HepG2 (cell line): ENCODE data around the gene SLC10A1. TPM values are rescaled to one million over a fixed set of nuclear protein-coding genes. Genes with fewer than 3 reads are reported as not detected.

Experiments used
- HINFP ChIP-seq: sonication (generic); formaldehyde crosslinking; IDR thresholded peaks from 2 replicates; pipeline ENCODE4 v1.4.0; 2020; ENCODE audit warnings: low read depth, mild to moderate bottlenecking, missing genetic modification reagents
- HNF1A ChIP-seq, 2 experiments: sonication (generic) in 1 of 2; formaldehyde crosslinking in 1 of 2; IDR thresholded peaks; 2 replicates each; pipeline versions ENCODE4 v1.4.0 to v1.6.1; 2016 to 2020; ENCODE audit warnings: borderline replicate concordance in 1 of 2, low read depth in 1 of 2, mild to moderate bottlenecking in 1 of 2, missing genetic modification reagents in 1 of 2
- JUN ChIP-seq: sonication (generic); formaldehyde crosslinking; IDR thresholded peaks from 2 replicates; pipeline ENCODE4 v1.4.0; 2020; ENCODE audit warnings: mild to moderate bottlenecking, missing genetic modification reagents
- MTF1 ChIP-seq: sonication (generic); formaldehyde crosslinking; IDR thresholded peaks from 2 replicates; pipeline ENCODE4 v1.5.0; 2020; ENCODE audit warnings: missing genetic modification reagents
- SRSF9 ChIP-seq: fragments of 200-400 bp; formaldehyde crosslinking; IDR thresholded peaks from 2 replicates; pipeline ENCODE4 v1.6.1; 2018; ENCODE audit warnings: borderline replicate concordance, mild to moderate bottlenecking, low read depth, low read length; ENCODE audit not compliant: insufficient read depth, poor library complexity, severe bottlenecking
- ZHX2 ChIP-seq, 2 experiments: sonication (generic) in 1 of 2; formaldehyde crosslinking in 1 of 2; IDR thresholded peaks; 2 replicates each; pipeline versions ENCODE4 v1.6.1 to v1.9.0; 2014 to 2022; ENCODE audit warnings: antibody characterized with exemption in 1 of 2, borderline replicate concordance in 1 of 2, inconsistent platforms in 1 of 2, low read depth in 1 of 2, missing genetic modification reagents in 1 of 2
- ZNF20 ChIP-seq: sonication (generic); formaldehyde crosslinking; IDR thresholded peaks from 2 replicates; pipeline ENCODE4 v1.4.0; 2020; ENCODE audit warnings: mild to moderate bottlenecking, moderate library complexity, missing genetic modification reagents
- ZNF274 ChIP-seq: sonication (generic); formaldehyde crosslinking; IDR thresholded peaks from 2 replicates; pipeline ENCODE4 v1.5.1; 2020; ENCODE audit warnings: mild to moderate bottlenecking, missing genetic modification reagents
- ZNF639 ChIP-seq: conservative IDR thresholded peaks from 2 replicates; pipeline ENCODE4 v1.6.1; 2018; ENCODE audit warnings: missing genetic modification reagents
- ZNF644 ChIP-seq: IDR thresholded peaks from 2 replicates; pipeline ENCODE4 v1.6.1; 2016; ENCODE audit warnings: low read depth
- ZNF678 ChIP-seq: sonication (generic); formaldehyde crosslinking; IDR thresholded peaks from 2 replicates; pipeline ENCODE4 v1.4.0; 2020; ENCODE audit warnings: mild to moderate bottlenecking, missing genetic modification reagents
- ZNF724P ChIP-seq: sonication (generic); formaldehyde crosslinking; IDR thresholded peaks from 2 replicates; pipeline ENCODE4 v1.8.0; 2022; ENCODE audit warnings: missing genetic modification reagents, borderline replicate concordance
- ZNF782 ChIP-seq: sonication (generic); formaldehyde crosslinking; IDR thresholded peaks from 2 replicates; pipeline ENCODE4 v1.4.0; 2020; ENCODE audit warnings: missing genetic modification reagents, mild to moderate bottlenecking, borderline replicate concordance
- polyA plus RNA-seq, 8 experiments: library from polyadenylated mRNA; depleted of rRNA in 3 of 8; stranded (reverse) in 7 of 8; unstranded in 1 of 8; fragments of >200 nt; fragmentation: Illumina TruSeq in 4 of 8; extraction: Trizol in 4 of 8; gene quantifications; 2 replicates each; pipeline versions ENCODE4 v1.2.1 to v1.2.3, GENCODE V29; 2011 to 2016; ENCODE audit warnings: low read depth in 4 of 8, missing spikeins in 1 of 8, mixed read lengths in 1 of 8; ENCODE audit not compliant: insufficient read depth in 1 of 8
- total RNA-seq, 5 experiments: library from RNA; depleted of rRNA; stranded (reverse); fragments of >200 nt; fragmentation: Illumina TruSeq; extraction: Trizol; gene quantifications; 2 replicates each; pipeline ENCODE4 v1.2.3, GENCODE V29; 2016; ENCODE audit warnings: low read depth in 1 of 5

SLC10A1 gene
- total and polyA plus RNA-seq, 2 of the 13 experiments (the other 11 are each of a cell fraction or from before 2014, with no cell fraction given): 0.17 TPM; not detected in 1

GRCh38 chr14:69772082-69773017 lies 24.7 kb downstream of the SLC10A1 start (continued):
- TF ChIP-seq HNF1A (IDR thresholded peaks at IDR 0.05; ENCODE audit: low read depth) (no peak), HNF1A (CRISPR knock-in tag; IDR thresholded peaks at IDR 0.05; ENCODE audit: borderline replicate concordance) (no peak), ZNF782 (no peak), ZNF639 (CRISPR knock-in tag) (no peak), ZNF644 (no peak), SRSF9 (no peak), JUN (CRISPR knock-in tag) (0 out of 2 replicates have a peak, but pooled peaks have one; percentile 27), ZNF274 (no peak), MTF1 (CRISPR knock-in tag) (no peak), HINFP (no peak), ZHX2 (IDR thresholded peaks at IDR 0.05; ENCODE audit: low read depth) (no peak), ZHX2 (CRISPR knock-in tag; IDR thresholded peaks at IDR 0.05; ENCODE audit: borderline replicate concordance) (no peak), ZNF678 (CRISPR knock-in tag) (no peak), ZNF20 (no peak), ZNF724P (no peak)
